ENCODE data around the gene CD3G. TPM values are rescaled to one million over a fixed set of nuclear protein-coding genes. Genes with fewer than 3 reads are reported as not detected.

CD3G gene
- total RNA-seq, 2 experiments from 2014 or later, result 102 to 109 TPM

- H3K9me3 Mint-ChIP-seq, result no peaks in the 10 kb centered on the region
- intact Hi-C loops (cut with DNase I, micrococcal nuclease), result no loop called here
- Histone ChIP-seq H3K4me1 (ENCODE audit: insufficient read depth, low read length) (peaks cover 62% of the 10 kb centered on the region), H3K9me3 (ENCODE audit: control insufficient read depth in 1 of 2, insufficient read depth in 1 of 2, low read length in 2 of 2) (no peaks in the 10 kb centered on the region), H3K36me3 (ENCODE audit: insufficient read depth, low read length) (peaks cover 38% of the 10 kb centered on the region), H3K4me3 (ENCODE audit: low read length) (peak overlapping the region; percentile 86), H3K27me3 (ENCODE audit: control insufficient read depth in 1 of 2, insufficient read depth in 2 of 2, low read length in 2 of 2) (no peaks in the 10 kb centered on the region), H3K27ac (ENCODE audit: low read depth in 1 of 2, low read length in 2 of 2) (peak overlapping the region; percentile 90)
- peaks cover 70% of the 10 kb centered on the region for H3K4me1 Mint-ChIP-seq (ENCODE audit: low read depth)
- H3K4me3 Mint-ChIP-seq, result peak overlapping the region; percentile 97
- peak; percentile 61 to 96 (median 86) for DNase-seq
- ATAC-seq (ENCODE audit: poor library complexity), result peak; percentile 66
- H3K27ac Mint-ChIP-seq, result peak overlapping the region; percentile 98
- POLR2A ChIA-PET, result interaction anchor here (0.6 to 2.9 kb wide), 7 partner anchors 9 to 112 kb away, joined by 3 to 12 read pairs (median 3); partner anchors contain the start of gene UBE4A
- CTCF ChIA-PET, result interaction anchor here (1.0 to 2.5 kb wide), 7 partner anchors 9 to 122 kb away, joined by 3 to 13 read pairs (median 5); partner anchors contain the start of genes CD3E and MPZL2
- no peak for TF ChIP-seq CTCF (IDR thresholded peaks at IDR 0.05)
- H3K27me3 Mint-ChIP-seq, result no peaks in the 10 kb centered on the region
- peaks cover 60% of the 10 kb centered on the region for H3K36me3 Mint-ChIP-seq (ENCODE audit: low read depth)
Measured at GRCh38 chr11:118338637-118339061, 5.5 kb upstream of the CD3G start.

GRCh38 chr11:118339281-118339961 is 4.7 kb upstream of the CD3G start:
- Mint-ChIP-seq H3K4me1 (ENCODE audit: low read depth) (peaks cover 71% of the 10 kb centered on the region), H3K27me3 (no peaks in the 10 kb centered on the region), H3K27ac (peak overlapping the region; percentile 98), H3K9me3 (no peaks in the 10 kb centered on the region), H3K4me3 (peak overlapping the region; percentile 97), H3K36me3 (ENCODE audit: low read depth) (peaks cover 66% of the 10 kb centered on the region)
- Histone ChIP-seq H3K4me1 (ENCODE audit: insufficient read depth, low read length) (peaks cover 65% of the 10 kb centered on the region), H3K36me3 (ENCODE audit: insufficient read depth, low read length) (peaks cover 38% of the 10 kb centered on the region), H3K27ac (ENCODE audit: low read depth in 1 of 2, low read length in 2 of 2) (peak overlapping the region; percentile 90), H3K9me3 (ENCODE audit: control insufficient read depth in 1 of 2, insufficient read depth in 1 of 2, low read length in 2 of 2) (no peaks in the 10 kb centered on the region), H3K4me3 (ENCODE audit: low read length) (peak overlapping the region; percentile 86), H3K27me3 (ENCODE audit: control insufficient read depth in 1 of 2, insufficient read depth in 2 of 2, low read length in 2 of 2) (no peaks in the 10 kb centered on the region)
- ChIA-PET POLR2A (interaction anchor here (0.8 to 2.9 kb wide), 12 partner anchors 8 to 125 kb away, joined by 3 to 12 read pairs (median 4); partner anchors contain the start of genes JAML and UBE4A), CTCF (interaction anchor here (1.0 to 2.5 kb wide), 8 partner anchors 8 to 123 kb away, joined by 3 to 13 read pairs (median 4); partner anchors contain the start of genes CD3E and MPZL2)
- intact Hi-C loops (cut with DNase I, micrococcal nuclease), result no loop called here
- DNase-seq (peak in 5 of 14 experiments; percentile 12 to 57 (median 46)), ATAC-seq (ENCODE audit: poor library complexity) (no peak)
- TF ChIP-seq CTCF (IDR thresholded peaks at IDR 0.05), result no peak

DNA sequence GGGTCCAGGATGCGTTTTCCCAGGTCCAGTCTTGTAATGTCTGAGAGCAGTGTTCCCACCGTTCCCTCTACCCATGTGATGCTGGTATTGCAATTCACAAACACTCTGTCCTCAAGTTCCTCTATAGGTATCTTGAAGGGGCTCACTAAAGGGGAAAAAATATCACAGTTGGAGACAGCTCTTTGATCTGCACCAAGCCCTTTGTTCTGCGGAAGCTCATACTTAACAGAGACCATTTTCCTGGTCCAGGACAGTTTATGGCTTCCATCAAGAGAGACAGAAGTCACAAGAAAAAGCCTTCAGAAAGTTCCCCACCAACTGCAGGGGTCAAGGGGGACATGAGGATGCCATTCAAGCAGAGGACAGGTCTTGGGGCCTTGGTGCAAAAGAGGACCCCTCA is 3.7 kb upstream of the CD3G start:
- CTCF ChIA-PET, result interaction anchor here (1.1 to 2.5 kb wide), 4 partner anchors 11 to 95 kb away, joined by 3 to 13 read pairs (median 4); no protein-coding TSS in a partner anchor
- peak overlapping the region; percentile 97 for H3K4me3 Mint-ChIP-seq
- Histone ChIP-seq H3K4me3 (ENCODE audit: low read length) (peak overlapping the region; percentile 86), H3K27me3 (ENCODE audit: control insufficient read depth in 1 of 2, insufficient read depth in 2 of 2, low read length in 2 of 2) (no peaks in the 10 kb centered on the region), H3K4me1 (ENCODE audit: insufficient read depth, low read length) (peaks cover 59% of the 10 kb centered on the region), H3K36me3 (ENCODE audit: insufficient read depth, low read length) (peaks cover 38% of the 10 kb centered on the region), H3K9me3 (ENCODE audit: control insufficient read depth in 1 of 2, insufficient read depth in 1 of 2, low read length in 2 of 2) (no peaks in the 10 kb centered on the region), H3K27ac (ENCODE audit: low read depth in 1 of 2, low read length in 2 of 2) (peak overlapping the region; percentile 90)
- DNase-seq (peak in 3 of 14 experiments; percentile 39 to 53 (median 43)), ATAC-seq (ENCODE audit: poor library complexity) (no peak)
- no peaks in the 10 kb centered on the region for H3K9me3 Mint-ChIP-seq
- peaks cover 71% of the 10 kb centered on the region for H3K4me1 Mint-ChIP-seq (ENCODE audit: low read depth)
- TF ChIP-seq CTCF (IDR thresholded peaks at IDR 0.05), result no peak
- intact Hi-C loops (cut with DNase I, micrococcal nuclease), result loop anchor here in 1 of 2 experiments (5.0 kb wide), 1 partner anchor 138 kb away; no protein-coding TSS in a partner anchor
- peak overlapping the region; percentile 98 for H3K27ac Mint-ChIP-seq
- H3K36me3 Mint-ChIP-seq (ENCODE audit: low read depth), result peaks cover 67% of the 10 kb centered on the region
- H3K27me3 Mint-ChIP-seq, result no peaks in the 10 kb centered on the region
- POLR2A ChIA-PET, result interaction anchor here (0.7 to 2.9 kb wide), 12 partner anchors 8 to 132 kb away, joined by 3 to 12 read pairs (median 4); partner anchors contain the start of genes JAML and UBE4A

All from CD4-positive, alpha-beta T cell (primary cell).